NCI-H2227 (cell line): ENCODE data around the gene BEAN1.

ENCODE experiments used
- DNase-seq: peaks from one replicate; lab custom pipeline; 2025; ENCODE audit not compliant: unreplicated experiment; lab: John Stamatoyannopoulos, UW

Gene BEAN1

DNA sequence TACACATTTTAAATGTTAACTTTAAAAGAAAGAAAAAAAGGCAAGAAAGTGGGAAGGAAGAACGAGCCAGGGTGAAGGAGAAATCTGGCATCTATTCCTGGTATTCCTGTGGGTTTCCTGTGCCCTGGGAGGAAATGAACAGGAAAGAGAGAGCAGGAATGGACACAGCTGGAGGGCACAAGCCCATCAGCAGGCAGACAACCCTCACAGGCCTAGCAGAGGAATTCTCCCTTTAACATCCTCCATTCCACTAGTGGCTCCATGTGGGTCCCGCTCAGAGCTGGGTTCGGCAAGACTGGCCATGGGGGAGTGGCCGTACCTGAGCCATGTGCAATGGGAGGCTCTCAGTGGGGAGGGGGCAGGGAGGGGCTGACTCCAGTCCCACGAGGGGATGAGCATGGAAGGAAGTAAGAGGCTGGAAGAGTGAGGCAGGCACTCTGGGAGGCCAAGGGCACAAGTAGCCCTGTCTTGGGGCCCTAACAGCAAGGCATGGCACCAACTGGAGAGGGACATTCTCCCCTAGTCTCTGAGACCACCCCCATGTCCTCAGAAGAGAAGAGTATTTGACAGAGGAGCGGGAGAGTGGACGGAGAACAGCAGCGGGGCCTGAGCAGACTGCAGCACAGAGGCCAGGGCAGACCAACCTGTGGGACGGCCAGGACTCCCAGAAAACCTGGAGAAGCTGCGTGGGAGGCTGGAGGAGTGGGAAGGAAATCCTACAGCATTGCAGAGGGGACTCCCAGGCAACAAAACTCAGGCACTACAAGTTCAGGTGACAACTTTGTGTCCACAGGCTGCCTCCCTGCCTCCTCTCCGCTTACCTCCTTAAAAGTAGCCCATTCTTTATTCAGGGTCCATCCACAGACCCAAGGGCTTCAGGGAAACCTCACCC lies 92.6 kb downstream of the BEAN1 start:
- DNase-seq: no peak

GRCh38 chr16:66520406-66521170 lies 93.5 kb downstream of the BEAN1 start:
- DNase-seq: no peak

GRCh38 chr16:66521252-66521713 lies 94.2 kb downstream of the BEAN1 start:
- no peak for DNase-seq

DNA sequence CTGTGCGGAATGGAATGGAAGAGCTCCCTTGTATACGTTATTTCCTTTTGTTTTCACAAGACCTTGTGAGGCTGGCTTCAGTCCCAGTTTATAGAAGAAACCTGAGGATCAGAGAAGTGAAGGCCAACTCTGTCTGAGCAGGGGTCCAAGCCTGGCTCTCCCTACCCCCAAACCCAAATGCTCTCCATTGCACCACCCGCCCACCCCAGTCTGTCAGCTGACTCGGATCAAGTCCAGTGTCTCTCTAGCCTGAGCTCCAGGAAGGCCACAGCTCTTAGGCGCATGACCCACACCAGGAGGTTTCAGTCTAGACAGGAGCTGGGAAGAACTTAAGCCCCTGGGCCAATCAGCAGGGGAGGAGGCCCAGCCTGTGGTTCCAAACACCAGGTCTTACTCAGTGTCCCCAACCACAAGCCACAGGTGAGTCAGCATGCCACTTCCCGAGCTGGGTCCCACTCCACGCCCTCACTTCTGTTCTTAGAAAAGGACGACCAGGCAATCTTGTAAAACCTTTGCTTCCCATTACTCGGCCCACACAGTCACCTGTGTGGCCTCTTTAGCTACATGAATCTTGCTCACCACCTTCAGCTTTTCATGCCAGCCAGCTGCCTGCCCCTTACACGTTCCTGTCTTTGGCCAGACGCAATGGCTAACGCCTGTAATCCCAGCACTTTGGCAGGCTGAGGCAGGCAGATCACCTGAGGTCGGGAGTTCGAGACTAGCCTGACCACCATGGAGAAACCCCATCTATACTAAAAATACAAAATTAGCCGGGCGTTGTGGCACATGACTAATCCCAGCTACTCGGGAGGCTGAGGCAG lies 95.1 kb downstream of the BEAN1 start:
- no peak for DNase-seq

DNA sequence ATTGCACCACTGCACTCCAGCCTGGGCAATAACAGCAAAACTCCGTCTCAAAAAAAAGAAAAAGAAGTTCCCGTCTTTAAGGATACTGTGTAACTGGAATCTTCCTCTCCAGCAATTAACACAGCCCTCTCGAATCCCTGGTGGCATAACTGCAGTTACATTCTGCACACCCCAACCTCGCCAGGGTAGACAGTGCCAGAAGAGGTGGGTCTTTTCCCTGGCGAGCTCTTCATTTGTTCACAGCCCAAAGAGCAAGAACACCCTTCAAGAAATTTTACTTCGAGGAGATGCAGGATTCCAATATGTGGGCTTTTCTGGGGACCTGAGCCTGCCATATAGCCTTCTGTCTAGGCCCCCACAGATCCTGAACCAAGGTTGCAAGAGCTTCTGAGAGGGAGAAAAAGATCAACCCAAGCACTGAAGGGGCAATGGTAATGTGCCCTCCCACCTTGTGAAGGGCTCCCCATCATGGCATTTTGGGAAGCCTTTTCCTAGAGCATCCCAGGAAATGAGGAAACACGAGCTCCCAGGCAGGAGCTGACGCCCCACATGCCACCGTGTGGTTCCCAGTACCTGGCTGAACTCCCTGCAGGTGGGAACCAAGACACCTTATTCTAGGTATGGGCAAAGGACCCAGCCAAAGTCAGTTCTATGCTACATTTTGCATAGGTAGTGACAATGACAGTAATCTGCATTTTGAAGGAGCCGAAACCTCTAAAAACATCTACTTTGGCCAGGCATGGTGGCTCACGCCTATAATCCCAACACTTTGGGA lies 95.9 kb downstream of the BEAN1 start:
- DNase-seq: no peak

GRCh38 chr16:66523861-66524354 lies 96.8 kb downstream of the BEAN1 start:
- no peak for DNase-seq

- DNase-seq: no peak
Measured at GRCh38 chr16:66524601-66525164, 97.6 kb downstream of the BEAN1 start.

DNA sequence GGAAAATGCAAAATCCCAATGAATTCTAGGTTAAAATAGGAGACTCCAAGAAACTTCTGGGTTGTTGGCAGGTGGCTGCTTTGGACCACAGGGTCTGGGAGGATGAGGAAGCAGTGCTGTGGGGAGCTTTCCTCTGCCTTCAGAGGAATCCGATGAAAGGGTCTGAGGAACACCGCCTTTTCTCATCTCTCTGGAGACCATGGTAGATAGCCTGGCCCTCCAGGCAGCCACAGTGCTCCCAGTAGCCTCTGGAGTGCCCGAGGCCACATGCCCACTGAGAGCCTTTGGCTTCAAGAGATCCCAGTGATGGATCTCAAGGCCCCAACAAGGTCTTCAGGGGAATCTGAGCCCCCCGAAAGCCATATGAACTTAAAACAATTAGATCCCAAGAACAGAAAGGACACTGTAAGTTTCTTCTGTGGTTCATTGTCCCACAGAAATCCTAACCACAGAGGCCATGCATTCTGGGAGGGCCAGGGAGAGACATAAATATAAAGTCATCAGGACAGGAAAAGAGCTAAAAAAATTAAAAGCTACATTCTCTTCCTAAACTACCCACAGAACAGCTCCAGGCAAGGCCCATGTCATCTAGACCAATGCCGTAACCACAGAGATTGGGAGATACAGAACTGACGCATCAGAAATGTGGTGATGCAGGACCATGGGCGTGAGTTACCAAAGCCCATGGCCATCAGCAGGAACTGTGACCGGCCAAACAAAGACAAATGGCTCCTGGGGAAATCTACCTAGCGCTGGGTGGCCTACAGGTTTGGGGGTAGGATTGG lies 98.5 kb downstream of the BEAN1 start:
- DNase-seq: no peak

- DNase-seq: no peak
Measured at GRCh38 chr16:66528294-66528693, 101.2 kb downstream of the BEAN1 start.

DNA sequence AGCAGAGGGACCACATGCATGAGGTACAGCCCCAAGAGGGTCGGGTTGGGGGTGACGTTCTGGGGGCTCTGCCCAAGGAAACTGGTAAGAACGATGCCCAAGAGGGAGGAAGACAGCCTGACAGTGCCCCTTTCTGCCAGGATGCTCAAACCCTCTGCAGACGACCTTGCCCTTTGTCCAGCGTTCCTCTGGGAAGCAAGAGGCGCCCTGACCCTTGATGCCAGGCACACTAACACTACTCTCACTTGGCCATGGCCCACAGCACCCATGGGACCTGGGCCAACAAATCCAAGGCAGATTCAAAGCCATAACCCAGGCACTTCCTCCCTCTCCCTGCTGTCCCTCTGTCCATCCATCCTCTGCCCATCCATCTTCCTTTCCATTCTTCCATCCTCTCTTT lies 102.4 kb downstream of the BEAN1 start:
- no peak for DNase-seq
